ENCODE results near the gene BCL3.
A peak's percentile ranks its signal among the peaks of the same experiment; 100 is the strongest.

BCL3 gene, protein sequence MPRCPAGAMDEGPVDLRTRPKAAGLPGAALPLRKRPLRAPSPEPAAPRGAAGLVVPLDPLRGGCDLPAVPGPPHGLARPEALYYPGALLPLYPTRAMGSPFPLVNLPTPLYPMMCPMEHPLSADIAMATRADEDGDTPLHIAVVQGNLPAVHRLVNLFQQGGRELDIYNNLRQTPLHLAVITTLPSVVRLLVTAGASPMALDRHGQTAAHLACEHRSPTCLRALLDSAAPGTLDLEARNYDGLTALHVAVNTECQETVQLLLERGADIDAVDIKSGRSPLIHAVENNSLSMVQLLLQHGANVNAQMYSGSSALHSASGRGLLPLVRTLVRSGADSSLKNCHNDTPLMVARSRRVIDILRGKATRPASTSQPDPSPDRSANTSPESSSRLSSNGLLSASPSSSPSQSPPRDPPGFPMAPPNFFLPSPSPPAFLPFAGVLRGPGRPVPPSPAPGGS
- 49.8 to 54.7 (median 52.7) reads per million in 3 donors for total RNA-seq

DNA sequence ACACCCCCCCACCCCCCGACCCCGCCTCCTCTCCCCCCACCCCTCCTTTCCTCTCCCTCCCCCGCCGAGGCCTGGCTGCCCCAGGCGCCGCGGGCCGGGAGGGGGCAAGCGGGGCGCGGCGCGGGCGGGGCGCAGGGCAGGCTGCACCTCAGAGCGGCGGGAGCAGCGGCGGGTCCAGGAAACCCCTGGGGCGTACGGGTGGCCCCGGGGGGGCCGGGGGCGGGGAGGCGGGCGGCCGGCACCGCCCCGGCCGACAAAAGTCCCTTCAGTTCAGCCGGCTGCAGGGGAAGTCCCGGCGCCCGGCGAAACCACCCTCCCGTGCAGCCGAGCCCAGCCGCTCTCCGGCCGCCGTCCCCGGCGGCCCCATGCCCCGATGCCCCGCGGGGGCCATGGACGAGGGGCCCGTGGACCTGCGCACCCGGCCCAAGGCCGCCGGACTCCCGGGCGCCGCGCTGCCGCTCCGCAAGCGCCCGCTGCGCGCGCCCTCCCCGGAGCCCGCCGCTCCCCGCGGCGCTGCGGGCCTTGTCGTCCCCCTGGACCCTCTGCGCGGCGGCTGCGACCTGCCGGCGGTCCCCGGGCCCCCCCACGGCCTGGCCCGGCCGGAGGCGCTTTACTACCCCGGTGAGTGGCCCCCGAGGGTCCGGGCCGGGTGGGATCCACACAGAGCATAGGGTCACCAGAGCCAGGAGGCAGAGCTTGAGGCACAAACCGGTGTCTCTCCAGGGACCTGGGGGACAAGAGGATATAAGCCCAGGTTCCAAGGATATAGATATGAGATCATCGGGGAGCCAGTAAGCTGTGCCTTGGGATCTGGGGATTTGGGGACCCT is at the start of gene BCL3:
Gene BCL3, plus strand, starts transcription at position 283 of the 829 bp plus-strand sequence. Its CDS starts 83 bp downstream, at position 366.
- Histone ChIP-seq H3K27me3 (replicated peaks; ENCODE audit: control insufficient read depth, insufficient read depth, low read length, poor library complexity, severe bottlenecking) (no peaks in the 10 kb centered on the region), H3K4me1 (ENCODE audit: control insufficient read depth, insufficient read depth, low read length, poor library complexity, severe bottlenecking) (peaks cover 46% of the 10 kb centered on the region), H3K36me3 (ENCODE audit: control insufficient read depth, insufficient read depth, low read length) (peaks cover 5% of the 10 kb centered on the region), H3K27ac (ENCODE audit: insufficient read depth, low read length, poor library complexity, severe bottlenecking) (peak within 1 kb of the TSS; percentile 98), H3K4me3 (ENCODE audit: insufficient read depth, low read depth, low read length, poor library complexity, severe bottlenecking) (peak within 1 kb of the TSS; percentile 76), H3K9me3 (ENCODE audit: control insufficient read depth, low read length) (no peaks in the 10 kb centered on the region)
- DNase-seq: peak; percentile 74 to 81 (median 80)

- H3K27ac ChIP-seq (ENCODE audit: insufficient read depth, low read length, poor library complexity, severe bottlenecking): no peak overlapping the region
- no peak overlapping the region for H3K4me3 ChIP-seq (ENCODE audit: insufficient read depth, low read depth, low read length, poor library complexity, severe bottlenecking)
- H3K27me3 ChIP-seq (replicated peaks; ENCODE audit: control insufficient read depth, insufficient read depth, low read length, poor library complexity, severe bottlenecking): no peaks in the 10 kb centered on the region
- no peaks in the 10 kb centered on the region for H3K36me3 ChIP-seq (ENCODE audit: control insufficient read depth, insufficient read depth, low read length)
- no peaks in the 10 kb centered on the region for H3K9me3 ChIP-seq (ENCODE audit: control insufficient read depth, low read length)
- H3K4me1 ChIP-seq (ENCODE audit: control insufficient read depth, insufficient read depth, low read length, poor library complexity, severe bottlenecking): no peaks in the 10 kb centered on the region
- DNase-seq: no peak
Observed at GRCh38 chr19:44700547-44700946, 48.0 kb upstream of the BCL3 start.

DNA sequence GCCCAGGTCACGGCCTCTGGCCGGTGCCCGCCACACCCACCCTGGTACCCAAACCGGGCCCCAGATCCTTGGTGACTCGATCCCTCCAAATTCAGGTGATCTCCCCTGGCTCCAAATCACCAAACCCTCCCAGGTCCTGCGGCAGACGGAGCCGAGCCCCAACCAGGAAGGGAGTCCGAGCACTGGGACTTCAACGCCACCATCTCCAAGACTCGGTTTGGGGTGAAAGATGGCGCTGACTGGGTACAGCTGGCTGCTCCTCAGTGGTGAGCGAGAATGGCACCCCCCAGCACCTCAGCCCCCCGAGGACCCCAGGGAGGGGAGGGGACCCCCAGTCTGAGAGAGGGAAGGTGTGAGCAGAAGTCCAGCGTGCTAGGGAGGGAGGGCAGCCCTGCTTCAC is 47.3 kb upstream of the BCL3 start:
- H3K27ac ChIP-seq (ENCODE audit: insufficient read depth, low read length, poor library complexity, severe bottlenecking): no peak overlapping the region
- no peaks in the 10 kb centered on the region for H3K4me1 ChIP-seq (ENCODE audit: control insufficient read depth, insufficient read depth, low read length, poor library complexity, severe bottlenecking)
- no peaks in the 10 kb centered on the region for H3K36me3 ChIP-seq (ENCODE audit: control insufficient read depth, insufficient read depth, low read length)
- no peaks in the 10 kb centered on the region for H3K9me3 ChIP-seq (ENCODE audit: control insufficient read depth, low read length)
- H3K27me3 ChIP-seq (replicated peaks; ENCODE audit: control insufficient read depth, insufficient read depth, low read length, poor library complexity, severe bottlenecking): no peaks in the 10 kb centered on the region
- DNase-seq: no peak
- no peak overlapping the region for H3K4me3 ChIP-seq (ENCODE audit: insufficient read depth, low read depth, low read length, poor library complexity, severe bottlenecking)

- Histone ChIP-seq H3K4me1 (ENCODE audit: control insufficient read depth, insufficient read depth, low read length, poor library complexity, severe bottlenecking) (no peaks in the 10 kb centered on the region), H3K27me3 (replicated peaks; ENCODE audit: control insufficient read depth, insufficient read depth, low read length, poor library complexity, severe bottlenecking) (no peaks in the 10 kb centered on the region), H3K4me3 (ENCODE audit: insufficient read depth, low read depth, low read length, poor library complexity, severe bottlenecking) (no peak overlapping the region), H3K27ac (ENCODE audit: insufficient read depth, low read length, poor library complexity, severe bottlenecking) (no peak overlapping the region), H3K9me3 (ENCODE audit: control insufficient read depth, low read length) (no peaks in the 10 kb centered on the region), H3K36me3 (ENCODE audit: control insufficient read depth, insufficient read depth, low read length) (no peaks in the 10 kb centered on the region)
- no peak for DNase-seq
Observed at GRCh38 chr19:44702551-44703176, 45.8 kb upstream of the BCL3 start.

GRCh38 chr19:44703336-44704078 is 45.0 kb upstream of the BCL3 start:
- Histone ChIP-seq H3K4me3 (ENCODE audit: insufficient read depth, low read depth, low read length, poor library complexity, severe bottlenecking) (no peak overlapping the region), H3K27ac (ENCODE audit: insufficient read depth, low read length, poor library complexity, severe bottlenecking) (no peak overlapping the region), H3K27me3 (replicated peaks; ENCODE audit: control insufficient read depth, insufficient read depth, low read length, poor library complexity, severe bottlenecking) (no peaks in the 10 kb centered on the region), H3K4me1 (ENCODE audit: control insufficient read depth, insufficient read depth, low read length, poor library complexity, severe bottlenecking) (no peaks in the 10 kb centered on the region), H3K36me3 (ENCODE audit: control insufficient read depth, insufficient read depth, low read length) (no peaks in the 10 kb centered on the region), H3K9me3 (ENCODE audit: control insufficient read depth, low read length) (no peaks in the 10 kb centered on the region)
- no peak for DNase-seq

DNA sequence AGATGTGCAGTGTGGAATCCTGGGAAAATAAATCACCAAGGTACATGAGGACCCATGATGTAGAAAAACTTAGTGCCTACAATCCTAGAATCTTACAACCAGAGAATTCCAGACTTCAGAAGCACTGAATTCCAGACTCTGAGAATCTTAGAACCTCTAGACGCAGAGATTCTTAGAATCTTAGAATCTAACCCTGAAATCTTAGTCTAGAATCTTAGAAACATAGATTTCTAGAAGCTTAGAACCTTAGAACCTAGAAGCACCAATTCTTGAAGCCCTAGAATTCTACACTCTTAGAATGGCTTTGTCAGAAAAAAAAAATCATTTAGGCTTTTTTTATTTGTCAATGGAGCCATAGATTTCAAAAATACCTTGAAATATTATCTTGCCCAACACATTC is 43.5 kb upstream of the BCL3 start:
- Histone ChIP-seq H3K9me3 (ENCODE audit: control insufficient read depth, low read length) (no peaks in the 10 kb centered on the region), H3K27ac (ENCODE audit: insufficient read depth, low read length, poor library complexity, severe bottlenecking) (no peak overlapping the region), H3K27me3 (replicated peaks; ENCODE audit: control insufficient read depth, insufficient read depth, low read length, poor library complexity, severe bottlenecking) (no peaks in the 10 kb centered on the region), H3K4me1 (ENCODE audit: control insufficient read depth, insufficient read depth, low read length, poor library complexity, severe bottlenecking) (no peaks in the 10 kb centered on the region), H3K4me3 (ENCODE audit: insufficient read depth, low read depth, low read length, poor library complexity, severe bottlenecking) (no peak overlapping the region), H3K36me3 (ENCODE audit: control insufficient read depth, insufficient read depth, low read length) (no peaks in the 10 kb centered on the region)
- no peak for DNase-seq

- no peak overlapping the region for H3K27ac ChIP-seq (ENCODE audit: insufficient read depth, low read length, poor library complexity, severe bottlenecking)
- H3K4me3 ChIP-seq (ENCODE audit: insufficient read depth, low read depth, low read length, poor library complexity, severe bottlenecking): no peak overlapping the region
- H3K36me3 ChIP-seq (ENCODE audit: control insufficient read depth, insufficient read depth, low read length): no peaks in the 10 kb centered on the region
- no peaks in the 10 kb centered on the region for H3K27me3 ChIP-seq (replicated peaks; ENCODE audit: control insufficient read depth, insufficient read depth, low read length, poor library complexity, severe bottlenecking)
- no peaks in the 10 kb centered on the region for H3K9me3 ChIP-seq (ENCODE audit: control insufficient read depth, low read length)
- H3K4me1 ChIP-seq (ENCODE audit: control insufficient read depth, insufficient read depth, low read length, poor library complexity, severe bottlenecking): no peaks in the 10 kb centered on the region
- no peak for DNase-seq
Observed at GRCh38 chr19:44705502-44706010, 43.0 kb upstream of the BCL3 start.

DNA sequence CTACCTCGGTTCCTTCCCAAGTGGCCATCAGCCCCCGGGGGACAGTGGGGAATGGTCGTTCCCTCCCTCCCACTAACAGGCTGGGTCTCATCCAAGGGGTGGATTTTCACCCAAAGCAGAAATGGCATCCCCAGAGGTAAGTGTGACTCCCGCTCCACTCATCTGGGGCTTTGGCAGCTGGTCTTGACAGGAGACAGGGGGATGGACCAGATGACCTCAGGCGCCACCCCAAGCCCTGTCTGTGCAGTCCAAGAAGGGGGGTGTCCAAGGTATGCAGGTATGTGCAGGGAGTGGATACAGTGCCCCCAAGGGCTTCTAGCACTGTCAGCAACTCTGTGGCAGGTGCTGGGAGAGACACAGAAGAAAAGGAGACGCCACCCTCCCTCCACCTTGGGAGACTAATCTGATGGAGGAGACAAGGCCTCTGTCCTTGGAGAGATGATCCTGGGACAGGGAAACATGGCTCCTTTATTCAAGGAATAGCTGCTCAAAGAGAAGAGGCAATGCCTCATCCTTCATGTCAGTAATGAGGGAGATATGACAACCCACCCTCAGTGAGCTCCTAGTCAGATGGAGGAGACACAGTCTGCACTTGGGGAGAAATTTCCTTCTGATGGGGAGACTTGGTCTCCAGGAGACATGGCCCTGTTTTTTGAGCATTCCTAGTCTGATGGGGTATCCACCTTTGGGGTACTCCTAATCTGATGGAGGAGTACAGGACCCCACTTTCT is 41.8 kb upstream of the BCL3 start:
- Histone ChIP-seq H3K9me3 (ENCODE audit: control insufficient read depth, low read length) (no peaks in the 10 kb centered on the region), H3K4me1 (ENCODE audit: control insufficient read depth, insufficient read depth, low read length, poor library complexity, severe bottlenecking) (no peaks in the 10 kb centered on the region), H3K27ac (ENCODE audit: insufficient read depth, low read length, poor library complexity, severe bottlenecking) (no peak overlapping the region), H3K4me3 (ENCODE audit: insufficient read depth, low read depth, low read length, poor library complexity, severe bottlenecking) (no peak overlapping the region), H3K36me3 (ENCODE audit: control insufficient read depth, insufficient read depth, low read length) (no peaks in the 10 kb centered on the region), H3K27me3 (replicated peaks; ENCODE audit: control insufficient read depth, insufficient read depth, low read length, poor library complexity, severe bottlenecking) (no peaks in the 10 kb centered on the region)
- no peak for DNase-seq

GRCh38 chr19:44707794-44708193 is 40.7 kb upstream of the BCL3 start:
- H3K4me3 ChIP-seq (ENCODE audit: insufficient read depth, low read depth, low read length, poor library complexity, severe bottlenecking): no peak overlapping the region
- no peaks in the 10 kb centered on the region for H3K9me3 ChIP-seq (ENCODE audit: control insufficient read depth, low read length)
- no peak overlapping the region for H3K27ac ChIP-seq (ENCODE audit: insufficient read depth, low read length, poor library complexity, severe bottlenecking)
- DNase-seq: no peak
- H3K27me3 ChIP-seq (replicated peaks; ENCODE audit: control insufficient read depth, insufficient read depth, low read length, poor library complexity, severe bottlenecking): no peaks in the 10 kb centered on the region
- no peaks in the 10 kb centered on the region for H3K36me3 ChIP-seq (ENCODE audit: control insufficient read depth, insufficient read depth, low read length)
- no peaks in the 10 kb centered on the region for H3K4me1 ChIP-seq (ENCODE audit: control insufficient read depth, insufficient read depth, low read length, poor library complexity, severe bottlenecking)

All from effector memory CD4-positive, alpha-beta T cell (primary cell).